SK-N-SH (cell line): ENCODE data around the gene CNTN2. TPM values are rescaled to one million over a fixed set of nuclear protein-coding genes. Genes with fewer than 3 reads are reported as not detected.

ENCODE experiments used
- CTCF ChIA-PET: fragments of 300-600, 350-600 bp; formaldehyde crosslinking; extraction: SDS; loops from one replicate; lab custom pipeline; 2021; lab: Yijun Ruan, JAX
- POLR2A ChIA-PET: fragments of 350-600 bp; sonication (Branson Sonifier 250); formaldehyde crosslinking; extraction: SDS; loops from one replicate; lab custom pipeline; 2020; ENCODE audit warnings: antibody characterized with exemption, inconsistent platforms; lab: Yijun Ruan, JAX
- DNase-seq: peaks from one replicate; pipeline ENCODE4 v3.0.0; 2012
- H2AFZ ChIP-seq: fragments of 200-600 bp; sonication (generic); 2 replicates; pipeline ENCODE4 v1.8.1; 2016; ENCODE audit warnings: antibody characterized with exemption, mild to moderate bottlenecking, low read depth
- H3F3A ChIP-seq: fragments of 200-600 bp; sonication (generic); replicated peaks from 2 replicates; pipeline ENCODE3; 2016; ENCODE audit warnings: antibody characterized with exemption, mild to moderate bottlenecking; ENCODE audit not compliant: insufficient read depth
- H3K27ac ChIP-seq, 2 experiments: fragments of 200-500 bp in 1 of 2; fragments of 200-600 bp in 1 of 2; sonication (Bioruptor generic) in 1 of 2; sonication (generic), shearing (Covaris generic) in 1 of 2; 2 replicates each; pipeline versions ENCODE4 v1.5.1 to v1.6.1; 2014 to 2016; ENCODE audit warnings: low read depth in 2 of 2, inconsistent platforms in 1 of 2, low read length in 1 of 2, mild to moderate bottlenecking in 1 of 2, mixed read lengths in 1 of 2
- H3K27me3 ChIP-seq: fragments of 200-600 bp; sonication (generic), shearing (Covaris generic); 2 replicates; pipeline ENCODE4 v1.6.1; 2016; ENCODE audit warnings: mixed run types; ENCODE audit not compliant: insufficient read depth
- H3K36me3 ChIP-seq, 2 experiments: fragments of 200-500 bp in 1 of 2; fragments of 200-600 bp in 1 of 2; sonication (Bioruptor generic) in 1 of 2; sonication (generic) in 1 of 2; replicated peaks in 1 of 2; 2 replicates each; pipeline versions ENCODE3 to v1.5.1; 2014 to 2016; ENCODE audit warnings: low read length in 1 of 2, mild to moderate bottlenecking in 1 of 2; ENCODE audit not compliant: insufficient read depth in 2 of 2, control insufficient read depth in 1 of 2
- H3K4me1 ChIP-seq, 2 experiments: fragments of 200-500 bp in 1 of 2; fragments of 200-600 bp in 1 of 2; sonication (Bioruptor generic) in 1 of 2; sonication (generic), shearing (Covaris generic) in 1 of 2; 2 replicates each; pipeline versions ENCODE4 v1.5.1 to v1.6.1; 2014 to 2016; ENCODE audit warnings: low read depth in 1 of 2, low read length in 1 of 2, mixed run types in 1 of 2; ENCODE audit not compliant: insufficient read depth in 2 of 2, control insufficient read depth in 1 of 2
- H3K4me2 ChIP-seq: fragments of 200-600 bp; sonication (generic), shearing (Covaris generic); 2 replicates; pipeline ENCODE4 v1.6.1; 2017; ENCODE audit warnings: mixed run types
- H3K4me3 ChIP-seq, 2 experiments: fragments of 200-500 bp in 1 of 2; fragments of 200-600 bp in 1 of 2; sonication (Bioruptor generic) in 1 of 2; sonication (generic), shearing (Covaris generic) in 1 of 2; 2 replicates each; pipeline versions ENCODE4 v1.5.1 to v1.8.1; 2014 to 2016; ENCODE audit warnings: low read depth in 2 of 2, inconsistent platforms in 1 of 2, low read length in 1 of 2, mild to moderate bottlenecking in 1 of 2, mixed read lengths in 1 of 2, moderate library complexity in 1 of 2
- H3K79me2 ChIP-seq: fragments of 200-600 bp; sonication (generic); 2 replicates; pipeline ENCODE4 v1.8.1; 2017; ENCODE audit warnings: mild to moderate bottlenecking; ENCODE audit not compliant: insufficient read depth
- H3K9ac ChIP-seq: fragments of 200-600 bp; sonication (generic); 2 replicates; pipeline ENCODE4 v1.6.1; 2017; ENCODE audit warnings: mixed run types
- H3K9me2 ChIP-seq: fragments of 200-600 bp; sonication (generic); 2 replicates; pipeline ENCODE4 v1.6.1; 2017; ENCODE audit warnings: mixed run types
- H3K9me3 ChIP-seq: fragments of 200-600 bp; sonication (generic); 2 replicates; pipeline ENCODE4 v1.6.1; 2017; ENCODE audit warnings: mixed run types, mild to moderate bottlenecking, moderate library complexity
- H4K20me1 ChIP-seq: fragments of 200-600 bp; sonication (generic); 2 replicates; pipeline ENCODE4 v1.6.1; 2017; ENCODE audit warnings: mild to moderate bottlenecking, mixed run types; ENCODE audit not compliant: insufficient read depth
- CHD2 ChIP-seq: fragments of 150-350 bp; IDR thresholded peaks from 2 replicates; pipeline ENCODE4 v1.6.1; 2018; ENCODE audit warnings: low read length; ENCODE audit not compliant: partially characterized antibody
- ELF1 ChIP-seq: IDR thresholded peaks from 2 replicates; pipeline ENCODE4 v1.4.0; 2012
- EZH2phosphoT487 ChIP-seq: fragments of 200-600 bp; sonication (generic); IDR thresholded peaks from 2 replicates; pipeline ENCODE4 v1.6.1; 2017; ENCODE audit warnings: low read depth, mixed run types, mild to moderate bottlenecking, antibody characterized with exemption, moderate library complexity, borderline replicate concordance
- FOXM1 ChIP-seq: IDR thresholded peaks from 2 replicates; pipeline ENCODE4 v1.4.0; 2012; ENCODE audit warnings: low read depth, mild to moderate bottlenecking
- GABPA ChIP-seq: IDR thresholded peaks from 2 replicates; pipeline ENCODE4 v1.4.0; 2012; ENCODE audit warnings: low read depth, mild to moderate bottlenecking
- JUND ChIP-seq: IDR thresholded peaks from 2 replicates; pipeline ENCODE4 v1.4.0; 2012
- MEF2A ChIP-seq: IDR thresholded peaks from 2 replicates; pipeline ENCODE4 v1.4.0; 2012; ENCODE audit warnings: low read depth, borderline replicate concordance
- NFIC ChIP-seq: IDR thresholded peaks from 2 replicates; pipeline ENCODE4 v1.4.0; 2012; ENCODE audit warnings: borderline replicate concordance
- RAD21 ChIP-seq: IDR thresholded peaks from 2 replicates; pipeline ENCODE4 v1.6.1; 2012; ENCODE audit warnings: mild to moderate bottlenecking, low read length
- RFX5 ChIP-seq: IDR thresholded peaks from 2 replicates; pipeline ENCODE4 v1.6.1; 2012; ENCODE audit warnings: mild to moderate bottlenecking, improper control_type of control experiment, low read length
- RXRA ChIP-seq: IDR thresholded peaks from 2 replicates; pipeline ENCODE4 v1.4.0; 2012; ENCODE audit warnings: low read depth, mild to moderate bottlenecking, borderline replicate concordance
- TAF1 ChIP-seq: IDR thresholded peaks from 2 replicates; pipeline ENCODE4 v1.6.1; 2012; ENCODE audit warnings: low read depth, mild to moderate bottlenecking, low read length, moderate library complexity, borderline replicate concordance
- WGBS: methylation state at CpG from one replicate; pipeline ENCODE4 v1.1.6; 2017; ENCODE audit warnings: low lambda C conversion rate; 5-methylcytosine and 5-hydroxymethylcytosine counted together
- polyA plus RNA-seq, 3 experiments: library from polyadenylated mRNA; depleted of rRNA; stranded (reverse); fragments of >200 nt; gene quantifications; 2 replicates each; pipeline ENCODE4 v1.2.3, GENCODE V29; 2012
- TF ChIP-seq, protein P1 (sequence below): IDR thresholded peaks from 2 replicates; pipeline ENCODE4; 2012
- TF ChIP-seq, protein P2 (sequence below): IDR thresholded peaks from 2 replicates; pipeline ENCODE4 v1.6.1; 2012; ENCODE audit warnings: mild to moderate bottlenecking, low read depth, low read length, moderate library complexity
- TF ChIP-seq, protein P3 (sequence below): fragments of 200-600 bp; sonication (generic); IDR thresholded peaks from 2 replicates; pipeline ENCODE4 v1.6.1; 2017; ENCODE audit warnings: antibody characterized with exemption, mild to moderate bottlenecking, moderate library complexity
- TF ChIP-seq, protein P4 (sequence below): fragments of 150-350 bp; IDR thresholded peaks from 2 replicates; pipeline ENCODE4 v1.6.1; 2017; ENCODE audit warnings: antibody characterized with exemption, low read length, low read depth, borderline replicate concordance

The CNTN2 gene
- polyA plus RNA-seq, 1 of the 3 experiments (the other 2 are of a cell fraction): 0.02 TPM

DNA sequence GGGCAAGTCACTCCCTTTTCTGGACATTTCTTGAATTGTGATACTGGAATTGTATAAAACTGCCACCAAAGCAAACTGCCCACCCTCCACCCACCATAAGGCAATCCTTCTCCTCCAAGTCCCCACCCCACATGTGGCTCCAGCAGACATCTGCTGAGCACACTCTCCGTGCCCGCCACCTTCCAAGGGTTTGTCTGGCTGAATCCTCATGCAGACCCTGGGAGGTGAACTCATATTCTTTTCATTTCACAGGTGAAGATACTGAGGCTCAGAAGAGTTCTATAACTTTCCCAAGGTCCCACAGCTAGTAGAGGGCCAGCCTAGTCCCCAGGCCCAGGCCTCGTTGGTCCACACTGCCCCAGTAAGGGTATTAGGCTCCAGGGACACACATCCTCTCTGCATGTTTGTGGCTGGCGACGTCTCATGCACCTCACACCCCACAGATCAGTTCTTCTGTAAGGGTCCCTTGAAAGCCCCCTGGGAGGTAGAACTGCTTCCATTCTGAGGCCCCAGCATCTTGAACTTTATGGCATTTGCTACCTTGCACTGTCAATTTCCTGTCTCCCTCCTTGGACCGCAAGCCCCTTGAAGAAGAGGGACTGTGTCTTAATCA, 14.1 kb downstream of the CNTN2 start:
- Histone ChIP-seq H3F3A (no peaks in the 10 kb centered on the region), H3K9me2 (no peaks in the 10 kb centered on the region), H3K9me3 (no peaks in the 10 kb centered on the region)
- WGBS: 74% methylated on average over 6 of the region's 6 CpGs
- TF ChIP-seq, protein P1, sequence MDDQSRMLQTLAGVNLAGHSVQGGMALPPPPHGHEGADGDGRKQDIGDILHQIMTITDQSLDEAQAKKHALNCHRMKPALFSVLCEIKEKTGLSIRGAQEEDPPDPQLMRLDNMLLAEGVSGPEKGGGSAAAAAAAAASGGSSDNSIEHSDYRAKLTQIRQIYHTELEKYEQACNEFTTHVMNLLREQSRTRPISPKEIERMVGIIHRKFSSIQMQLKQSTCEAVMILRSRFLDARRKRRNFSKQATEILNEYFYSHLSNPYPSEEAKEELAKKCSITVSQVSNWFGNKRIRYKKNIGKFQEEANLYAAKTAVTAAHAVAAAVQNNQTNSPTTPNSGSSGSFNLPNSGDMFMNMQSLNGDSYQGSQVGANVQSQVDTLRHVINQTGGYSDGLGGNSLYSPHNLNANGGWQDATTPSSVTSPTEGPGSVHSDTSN: no peak
- TF ChIP-seq TAF1 (no peak), JUND (no peak), RXRA (no peak), GABPA (no peak), EZH2phosphoT487 (no peak)
- TF ChIP-seq, protein P2, sequence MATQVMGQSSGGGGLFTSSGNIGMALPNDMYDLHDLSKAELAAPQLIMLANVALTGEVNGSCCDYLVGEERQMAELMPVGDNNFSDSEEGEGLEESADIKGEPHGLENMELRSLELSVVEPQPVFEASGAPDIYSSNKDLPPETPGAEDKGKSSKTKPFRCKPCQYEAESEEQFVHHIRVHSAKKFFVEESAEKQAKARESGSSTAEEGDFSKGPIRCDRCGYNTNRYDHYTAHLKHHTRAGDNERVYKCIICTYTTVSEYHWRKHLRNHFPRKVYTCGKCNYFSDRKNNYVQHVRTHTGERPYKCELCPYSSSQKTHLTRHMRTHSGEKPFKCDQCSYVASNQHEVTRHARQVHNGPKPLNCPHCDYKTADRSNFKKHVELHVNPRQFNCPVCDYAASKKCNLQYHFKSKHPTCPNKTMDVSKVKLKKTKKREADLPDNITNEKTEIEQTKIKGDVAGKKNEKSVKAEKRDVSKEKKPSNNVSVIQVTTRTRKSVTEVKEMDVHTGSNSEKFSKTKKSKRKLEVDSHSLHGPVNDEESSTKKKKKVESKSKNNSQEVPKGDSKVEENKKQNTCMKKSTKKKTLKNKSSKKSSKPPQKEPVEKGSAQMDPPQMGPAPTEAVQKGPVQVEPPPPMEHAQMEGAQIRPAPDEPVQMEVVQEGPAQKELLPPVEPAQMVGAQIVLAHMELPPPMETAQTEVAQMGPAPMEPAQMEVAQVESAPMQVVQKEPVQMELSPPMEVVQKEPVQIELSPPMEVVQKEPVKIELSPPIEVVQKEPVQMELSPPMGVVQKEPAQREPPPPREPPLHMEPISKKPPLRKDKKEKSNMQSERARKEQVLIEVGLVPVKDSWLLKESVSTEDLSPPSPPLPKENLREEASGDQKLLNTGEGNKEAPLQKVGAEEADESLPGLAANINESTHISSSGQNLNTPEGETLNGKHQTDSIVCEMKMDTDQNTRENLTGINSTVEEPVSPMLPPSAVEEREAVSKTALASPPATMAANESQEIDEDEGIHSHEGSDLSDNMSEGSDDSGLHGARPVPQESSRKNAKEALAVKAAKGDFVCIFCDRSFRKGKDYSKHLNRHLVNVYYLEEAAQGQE: no peak
- TF ChIP-seq, all 33 proteins: peak for 0
- no peak overlapping the region for H3K4me2 ChIP-seq
- H3K27ac ChIP-seq: no peak overlapping the region
- no peaks in the 10 kb centered on the region for H3K79me2 ChIP-seq
- no peaks in the 10 kb centered on the region; the same call in 1 of the 2 replicates for H3K27me3 ChIP-seq
- POLR2A ChIA-PET: no interaction called here
- CTCF ChIA-PET: interaction anchor here (1.1 to 18.8 kb wide), 3 partner anchors 18 to 199 kb away, joined by 3 to 756 read pairs (median 7); no protein-coding TSS in a partner anchor
- DNase-seq: no peak
- H2AFZ ChIP-seq: no peak overlapping the region
- no peaks in the 10 kb centered on the region for H3K36me3 ChIP-seq
- H3K4me1 ChIP-seq: peaks cover 0 to 5% of the 10 kb centered on the region in 2 experiments; a peak in 1 of 4 replicates
- no peak overlapping the region for H3K9ac ChIP-seq
- no peak overlapping the region for H3K4me3 ChIP-seq
- no peaks in the 10 kb centered on the region for H4K20me1 ChIP-seq

DNA sequence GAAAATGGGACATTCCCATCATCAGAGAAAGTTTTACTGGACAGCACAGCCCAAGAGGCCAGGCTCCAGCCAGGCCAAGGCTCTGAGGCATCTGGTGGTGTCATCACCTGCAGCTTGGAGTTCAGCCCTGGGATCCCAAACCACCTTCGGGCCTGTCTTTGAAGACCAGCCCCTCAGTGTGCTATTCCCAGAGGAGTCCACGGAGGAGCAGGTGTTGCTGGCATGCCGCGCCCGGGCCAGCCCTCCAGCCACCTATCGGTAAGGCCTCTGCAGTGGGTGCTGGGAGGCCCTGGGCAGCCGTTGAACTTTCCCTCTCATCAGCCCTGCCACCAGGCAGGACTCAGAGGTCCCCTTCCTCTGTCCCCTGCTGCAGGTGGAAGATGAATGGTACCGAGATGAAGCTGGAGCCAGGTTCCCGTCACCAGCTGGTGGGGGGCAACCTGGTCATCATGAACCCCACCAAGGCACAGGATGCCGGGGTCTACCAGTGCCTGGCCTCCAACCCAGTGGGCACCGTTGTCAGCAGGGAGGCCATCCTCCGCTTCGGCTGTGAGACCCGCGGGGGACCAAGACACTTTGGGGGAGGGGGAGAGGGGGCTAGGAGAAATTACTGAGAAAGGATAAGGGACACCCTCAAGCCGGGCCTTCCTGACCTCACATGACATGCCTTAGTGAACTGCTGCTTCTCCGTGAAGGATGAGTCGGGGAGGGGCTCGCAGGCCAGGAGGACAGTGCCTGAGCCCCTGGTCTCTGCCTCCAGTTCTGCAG, 15.0 kb downstream of the CNTN2 start:
- no peak for DNase-seq
- no peaks in the 10 kb centered on the region for H3K36me3 ChIP-seq
- no peak overlapping the region for H3K9ac ChIP-seq
- H3K27me3 ChIP-seq: no peaks in the 10 kb centered on the region
- H3K4me2 ChIP-seq: no peak overlapping the region
- POLR2A ChIA-PET: no interaction called here
- 81% methylated on average over 17 of the region's 19 CpGs for WGBS
- H3K9me2 ChIP-seq: no peaks in the 10 kb centered on the region
- no peak overlapping the region for H3K27ac ChIP-seq
- H4K20me1 ChIP-seq: no peaks in the 10 kb centered on the region
- CTCF ChIA-PET: interaction anchor here (1.3 to 18.8 kb wide), 3 partner anchors 19 to 82 kb away, joined by 3 to 756 read pairs (median 4); no protein-coding TSS in a partner anchor
- H2AFZ ChIP-seq: no peak overlapping the region
- H3F3A ChIP-seq: no peaks in the 10 kb centered on the region
- H3K79me2 ChIP-seq: no peaks in the 10 kb centered on the region
- no peak overlapping the region for H3K4me3 ChIP-seq
- H3K4me1 ChIP-seq: peaks cover 0 to 5% of the 10 kb centered on the region in 2 experiments; a peak in 1 of 4 replicates
- no peaks in the 10 kb centered on the region for H3K9me3 ChIP-seq
- no peak for TF ChIP-seq GABPA
- TF ChIP-seq ELF1: no peak
- TF ChIP-seq EZH2phosphoT487: no peak
- TF ChIP-seq, protein P3, sequence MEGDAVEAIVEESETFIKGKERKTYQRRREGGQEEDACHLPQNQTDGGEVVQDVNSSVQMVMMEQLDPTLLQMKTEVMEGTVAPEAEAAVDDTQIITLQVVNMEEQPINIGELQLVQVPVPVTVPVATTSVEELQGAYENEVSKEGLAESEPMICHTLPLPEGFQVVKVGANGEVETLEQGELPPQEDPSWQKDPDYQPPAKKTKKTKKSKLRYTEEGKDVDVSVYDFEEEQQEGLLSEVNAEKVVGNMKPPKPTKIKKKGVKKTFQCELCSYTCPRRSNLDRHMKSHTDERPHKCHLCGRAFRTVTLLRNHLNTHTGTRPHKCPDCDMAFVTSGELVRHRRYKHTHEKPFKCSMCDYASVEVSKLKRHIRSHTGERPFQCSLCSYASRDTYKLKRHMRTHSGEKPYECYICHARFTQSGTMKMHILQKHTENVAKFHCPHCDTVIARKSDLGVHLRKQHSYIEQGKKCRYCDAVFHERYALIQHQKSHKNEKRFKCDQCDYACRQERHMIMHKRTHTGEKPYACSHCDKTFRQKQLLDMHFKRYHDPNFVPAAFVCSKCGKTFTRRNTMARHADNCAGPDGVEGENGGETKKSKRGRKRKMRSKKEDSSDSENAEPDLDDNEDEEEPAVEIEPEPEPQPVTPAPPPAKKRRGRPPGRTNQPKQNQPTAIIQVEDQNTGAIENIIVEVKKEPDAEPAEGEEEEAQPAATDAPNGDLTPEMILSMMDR: no peak
- no peak for TF ChIP-seq NFIC
- TF ChIP-seq TAF1: no peak
- TF ChIP-seq CHD2: no peak
- TF ChIP-seq, protein P1: no peak
- TF ChIP-seq, protein P4, sequence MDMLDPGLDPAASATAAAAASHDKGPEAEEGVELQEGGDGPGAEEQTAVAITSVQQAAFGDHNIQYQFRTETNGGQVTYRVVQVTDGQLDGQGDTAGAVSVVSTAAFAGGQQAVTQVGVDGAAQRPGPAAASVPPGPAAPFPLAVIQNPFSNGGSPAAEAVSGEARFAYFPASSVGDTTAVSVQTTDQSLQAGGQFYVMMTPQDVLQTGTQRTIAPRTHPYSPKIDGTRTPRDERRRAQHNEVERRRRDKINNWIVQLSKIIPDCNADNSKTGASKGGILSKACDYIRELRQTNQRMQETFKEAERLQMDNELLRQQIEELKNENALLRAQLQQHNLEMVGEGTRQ: no peak
- TF ChIP-seq RAD21: no peak
- TF ChIP-seq FOXM1: no peak
- TF ChIP-seq MEF2A: no peak
- TF ChIP-seq RFX5: no peak
